ENCODE results near the gene PAK6. TPM values are rescaled to one million over a fixed set of nuclear protein-coding genes. Genes with fewer than 3 reads are reported as not detected.

Gene PAK6
- total RNA-seq, 1 donor from 2014 or later: 9.7 TPM

- peak; percentile 64 for DNase-seq
- intact Hi-C loops (cut with DNase I): no loop called here
These were observed 12.8 kb downstream of the PAK6 start for GRCh38 chr15:40251486-40252140.

GRCh38 chr15:40252141-40252437 is 13.2 kb downstream of the PAK6 start:
- peak; percentile 36 for DNase-seq
- peak; percentile 11 for ATAC-seq (ENCODE audit: poor library complexity)
- intact Hi-C loops (cut with DNase I): no loop called here

More at GRCh38 chr15:40251486-40252140, 12.8 kb downstream of the PAK6 start:
- ATAC-seq (ENCODE audit: poor library complexity): peak; percentile 62

GRCh38 chr15:40252438-40253166 is 13.7 kb downstream of the PAK6 start:
- ATAC-seq (ENCODE audit: poor library complexity) (peak; percentile 73), DNase-seq (peak; percentile 65)
- intact Hi-C loops (cut with DNase I): no loop called here

GRCh38 chr15:40253167-40253790 is 14.4 kb downstream of the PAK6 start:
- no peak for ATAC-seq (ENCODE audit: poor library complexity)
- intact Hi-C loops (cut with DNase I): no loop called here
- peak; percentile 40 for DNase-seq

GRCh38 chr15:40254452-40254851 is 15.6 kb downstream of the PAK6 start:
- intact Hi-C loops (cut with DNase I): no loop called here
- peak; percentile 8 for DNase-seq
- ATAC-seq (ENCODE audit: poor library complexity): no peak

- DNase-seq (peak; percentile 19), ATAC-seq (ENCODE audit: poor library complexity) (no peak)
- intact Hi-C loops (cut with DNase I): no loop called here
These were observed 16.2 kb downstream of the PAK6 start for GRCh38 chr15:40255033-40255432.

- DNase-seq (no peak), ATAC-seq (ENCODE audit: poor library complexity) (no peak)
- intact Hi-C loops (cut with DNase I): no loop called here
These were observed 17.9 kb downstream of the PAK6 start for GRCh38 chr15:40256638-40257235.

GRCh38 chr15:40257656-40258450 is 19.0 kb downstream of the PAK6 start:
- intact Hi-C loops (cut with DNase I): no loop called here
- DNase-seq: no peak
- no peak for ATAC-seq (ENCODE audit: poor library complexity)

GRCh38 chr15:40258544-40258943 is 19.7 kb downstream of the PAK6 start:
- ATAC-seq (ENCODE audit: poor library complexity) (no peak), DNase-seq (no peak)
- intact Hi-C loops (cut with DNase I): no loop called here

- DNase-seq (no peak), ATAC-seq (ENCODE audit: poor library complexity) (no peak)
- intact Hi-C loops (cut with DNase I): no loop called here
These were observed 20.2 kb downstream of the PAK6 start for GRCh38 chr15:40259021-40259420.

- ATAC-seq (ENCODE audit: poor library complexity): no peak
- no peak for DNase-seq
- intact Hi-C loops (cut with DNase I): no loop called here
These were observed 24.3 kb downstream of the PAK6 start for GRCh38 chr15:40263024-40263754.

GRCh38 chr15:40264321-40265153 is 25.7 kb downstream of the PAK6 start:
- DNase-seq: no peak
- intact Hi-C loops (cut with DNase I): no loop called here
- ATAC-seq (ENCODE audit: poor library complexity): no peak

GRCh38 chr15:40265355-40265754 is 26.5 kb downstream of the PAK6 start:
- DNase-seq (no peak), ATAC-seq (ENCODE audit: poor library complexity) (no peak)
- intact Hi-C loops (cut with DNase I): no loop called here

GRCh38 chr15:40265875-40266274 is 27.0 kb downstream of the PAK6 start:
- no peak for ATAC-seq (ENCODE audit: poor library complexity)
- intact Hi-C loops (cut with DNase I): no loop called here
- no peak for DNase-seq

GRCh38 chr15:40266828-40267304 is 28.0 kb downstream of the PAK6 start:
- no peak for ATAC-seq (ENCODE audit: poor library complexity)
- DNase-seq: no peak
- intact Hi-C loops (cut with DNase I): no loop called here

- no peak for DNase-seq
- intact Hi-C loops (cut with DNase I): no loop called here
- no peak for ATAC-seq (ENCODE audit: poor library complexity)
These were observed 28.8 kb downstream of the PAK6 start for GRCh38 chr15:40267670-40268069.

- intact Hi-C loops (cut with DNase I): loop anchor here (5.0 kb wide), 1 partner anchor 222 kb away; no protein-coding TSS in a partner anchor
- ATAC-seq (ENCODE audit: poor library complexity) (no peak), DNase-seq (no peak)
These were observed 30.7 kb downstream of the PAK6 start for GRCh38 chr15:40269604-40270003.
